K562 (cell line): ENCODE measurements around the gene VEGFA. TPM values are rescaled to one million over a fixed set of nuclear protein-coding genes. Genes with fewer than 3 reads are reported as not detected.
A peak's percentile ranks its signal among the peaks of the same experiment; 100 is the strongest.

Experiments used
- AFF4 ChIP-seq: sonication (generic); formaldehyde crosslinking; IDR thresholded peaks from 2 replicates; pipeline ENCODE4 v1.8.0; 2023; ENCODE audit warnings: mild to moderate bottlenecking, missing genetic modification reagents
- HNRNPL ChIP-seq: fragments of 200-400 bp; formaldehyde crosslinking; IDR thresholded peaks from 2 replicates; pipeline ENCODE4 v1.6.1; 2017; ENCODE audit warnings: low read depth, mild to moderate bottlenecking, low read length
- HNRNPUL1 ChIP-seq: fragments of 200-400 bp; formaldehyde crosslinking; IDR thresholded peaks from 2 replicates; pipeline ENCODE4 v1.6.1; 2017; ENCODE audit warnings: low read length
- IFI16 ChIP-seq: fragments of 250-450 bp; sonication (Bioruptor Pico); IDR thresholded peaks from 2 replicates; pipeline ENCODE4 v2.1.2; 2022; ENCODE audit warnings: mild to moderate bottlenecking, inconsistent platforms
- NR2C1 ChIP-seq, 2 experiments: fragments of 450-650 bp; IDR thresholded peaks; 2 replicates each; pipeline ENCODE4 v1.6.1; 2017; ENCODE audit warnings: mild to moderate bottlenecking in 2 of 2, antibody characterized with exemption in 1 of 2, inconsistent platforms in 1 of 2, missing compliant biosample characterization in 1 of 2, missing genetic modification characterization in 1 of 2
- PREB ChIP-seq: sonication (generic); formaldehyde crosslinking; IDR thresholded peaks from 2 replicates; pipeline ENCODE4 v1.8.1; 2023; ENCODE audit warnings: mild to moderate bottlenecking, missing genetic modification reagents
- VEZF1 ChIP-seq: fragments of 200-800 bp; sonication (Bioruptor generic); IDR thresholded peaks from 2 replicates; pipeline ENCODE4 v1.6.1; 2017; ENCODE audit warnings: missing genetic modification characterization, missing compliant biosample characterization
- ZNF133 ChIP-seq: fragments of 250-450 bp; sonication (Bioruptor Pico); IDR thresholded peaks from 2 replicates; pipeline ENCODE4 v1.4.0; 2020; ENCODE audit warnings: mild to moderate bottlenecking
- polyA plus RNA-seq, 8 experiments: library from polyadenylated mRNA; depleted of rRNA in 4 of 8; stranded (reverse) in 5 of 8; unstranded in 3 of 8; fragments of >200 nt; fragmentation: Nextera tagmentation in 2 of 8; fragmentation: Illumina TruSeq in 1 of 8; extraction: Ambion mirVana in 2 of 8; extraction: Trizol in 1 of 8; gene quantifications; 2 replicates each; pipeline versions ENCODE4 v1.2.1 to v1.2.3, GENCODE V29; 2011 to 2014; ENCODE audit warnings: inconsistent platforms in 1 of 8, missing spikeins in 1 of 8
- total RNA-seq, 7 experiments: library from RNA; depleted of rRNA in 6 of 7; stranded (reverse); fragments of >200 nt in 6 of 7; fragmentation: Illumina TruSeq in 2 of 7; extraction: Trizol in 2 of 7; gene quantifications; 2 replicates each; pipeline versions ENCODE4 v1.2.1 to v1.2.3, GENCODE V29; 2011 to 2021; ENCODE audit warnings: low replicate concordance in 1 of 7

Gene VEGFA
- total and polyA plus RNA-seq, 9 of the 15 experiments (the other 6 are each of a cell fraction or from before 2014, with no cell fraction given) = 14.0 to 271 (median 124) TPM

- TF ChIP-seq NR2C1 (IDR thresholded peaks at IDR 0.05) (peak; percentile 63; the same call in 1 of the 2 replicates), NR2C1 (tag; IDR thresholded peaks at IDR 0.05) (peak; percentile 84), HNRNPUL1 (no peak), AFF4 (CRISPR knock-in tag) (no peak), PREB (no peak), IFI16 (CRISPR knock-in tag) (no peak), VEZF1 (CRISPR knock-in tag) (peak; percentile 47), HNRNPL (no peak), ZNF133 (CRISPR knock-in tag) (no peak)
Measured at GRCh38 chr6:43798688-43799444, 28.9 kb downstream of the VEGFA start (continued).
